GM19372 (cell line): Measurements from ENCODE around the gene PDPK1.
"Not testable (repeated sequence)": the region's sequence is repeated elsewhere in the genome, so short reads cannot be mapped to it uniquely, and the experiment has no call there.

Source experiments
- ATAC-seq: cut with Tn5 transposase; IDR thresholded peaks from one replicate; pipeline ENCODE4 v1.9.1; 2021; ENCODE audit warnings: mild to moderate bottlenecking, low read depth, moderate library complexity; ENCODE audit not compliant: unreplicated experiment

PDPK1 gene

DNA sequence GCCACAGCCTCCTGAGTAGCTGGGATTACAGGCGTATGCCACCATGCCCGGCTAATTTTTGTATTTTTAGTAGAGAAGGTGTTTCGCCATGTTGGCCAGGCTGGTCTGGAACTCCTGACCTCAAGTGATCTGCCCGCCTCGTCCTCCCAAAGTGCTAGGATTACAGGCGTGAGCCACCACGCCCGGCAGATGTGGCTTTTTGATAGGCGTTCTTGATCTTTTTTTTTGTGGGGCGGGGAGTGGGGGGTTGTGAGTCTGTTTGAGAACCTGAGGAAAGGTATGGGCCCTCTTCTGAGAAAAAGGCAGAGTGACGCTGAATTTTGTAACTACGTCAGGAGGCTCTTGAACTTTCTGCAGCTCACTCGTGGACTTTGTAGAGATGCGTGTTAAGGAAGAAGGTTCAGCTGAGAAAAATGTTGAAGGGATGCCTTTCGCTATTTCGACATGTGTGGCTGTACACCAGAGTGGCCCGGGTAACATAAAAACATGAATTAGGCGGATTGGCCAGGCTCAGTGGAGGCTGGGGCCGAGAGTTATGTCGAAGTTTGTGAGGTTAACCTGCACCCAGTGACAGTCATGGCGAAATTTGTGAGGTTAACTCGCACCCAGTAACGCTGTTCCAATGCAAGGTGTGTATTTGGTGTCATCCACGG is 1.5 kb downstream of the PDPK1 start:
- not testable (repeated sequence) for ATAC-seq

DNA sequence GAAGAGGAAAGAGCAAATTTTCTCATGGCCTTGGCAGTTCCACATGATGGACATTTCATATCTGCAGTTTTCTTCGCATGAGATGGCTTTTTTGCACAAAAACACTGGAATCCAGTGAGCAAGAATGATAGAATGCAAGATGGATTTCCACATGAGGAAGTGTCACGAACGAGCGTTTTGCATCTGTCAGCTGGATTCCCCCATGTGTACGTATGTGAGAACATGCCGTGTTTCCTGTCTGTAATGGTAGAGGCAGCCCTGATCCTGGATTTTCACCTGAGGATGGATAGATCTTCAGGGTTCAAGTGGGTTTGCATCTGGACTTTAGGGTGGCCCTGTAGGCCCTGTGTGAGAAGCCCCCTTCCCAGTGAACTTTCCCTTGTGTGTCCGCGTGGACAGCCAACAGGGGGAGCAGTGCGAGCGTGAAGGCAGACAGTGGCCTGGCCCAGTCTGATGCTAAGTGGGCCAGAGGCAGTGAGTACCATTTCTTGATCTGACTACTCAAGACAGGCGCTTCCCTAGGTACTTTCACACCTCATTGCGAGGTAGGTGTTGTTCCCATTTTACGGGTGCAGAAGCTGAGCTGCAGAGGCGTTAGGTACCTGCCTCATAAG is 2.1 kb downstream of the PDPK1 start:
- not testable (repeated sequence) for ATAC-seq

DNA sequence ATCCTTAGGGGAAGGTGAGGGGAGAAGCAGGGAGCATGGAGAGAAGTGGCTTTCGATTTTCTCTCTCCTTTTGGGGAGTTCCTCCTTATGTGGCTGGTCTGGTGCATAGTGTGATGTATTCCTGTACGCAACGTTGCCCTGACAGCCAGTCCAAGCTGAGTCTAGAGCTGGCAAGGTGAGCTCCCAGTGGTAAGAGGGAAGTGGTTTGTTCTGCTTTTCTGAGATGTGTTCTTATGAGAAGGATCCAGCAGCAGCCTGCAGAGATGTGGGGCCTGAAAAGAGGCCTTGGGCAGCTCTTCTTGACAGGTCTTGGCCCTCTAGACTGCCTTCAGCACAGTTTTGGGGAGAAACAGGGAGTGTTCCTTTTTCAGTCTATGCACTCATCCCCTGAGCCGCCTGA is 3.1 kb downstream of the PDPK1 start:
- not testable (repeated sequence) for ATAC-seq

DNA sequence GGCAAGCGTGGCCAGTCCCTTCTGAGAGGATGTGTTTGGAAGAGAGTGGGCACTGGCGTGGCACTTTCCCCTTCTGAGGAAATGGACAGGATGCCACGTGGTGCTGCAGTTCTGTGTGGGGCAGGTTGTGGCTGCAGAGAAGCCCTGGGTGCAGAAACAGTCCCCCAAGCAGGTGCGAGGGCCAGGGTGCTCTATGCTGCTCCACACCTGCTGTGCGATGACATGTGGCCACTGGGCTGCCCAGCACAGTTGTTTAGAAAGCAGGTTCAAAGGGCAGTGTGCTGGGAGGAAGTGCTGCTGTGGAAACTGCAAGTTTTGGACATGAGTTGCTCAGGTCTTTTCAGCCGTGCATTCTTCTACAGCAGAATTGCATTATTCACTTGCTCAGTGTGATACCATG is 3.6 kb downstream of the PDPK1 start:
- ATAC-seq = not testable (repeated sequence)

DNA sequence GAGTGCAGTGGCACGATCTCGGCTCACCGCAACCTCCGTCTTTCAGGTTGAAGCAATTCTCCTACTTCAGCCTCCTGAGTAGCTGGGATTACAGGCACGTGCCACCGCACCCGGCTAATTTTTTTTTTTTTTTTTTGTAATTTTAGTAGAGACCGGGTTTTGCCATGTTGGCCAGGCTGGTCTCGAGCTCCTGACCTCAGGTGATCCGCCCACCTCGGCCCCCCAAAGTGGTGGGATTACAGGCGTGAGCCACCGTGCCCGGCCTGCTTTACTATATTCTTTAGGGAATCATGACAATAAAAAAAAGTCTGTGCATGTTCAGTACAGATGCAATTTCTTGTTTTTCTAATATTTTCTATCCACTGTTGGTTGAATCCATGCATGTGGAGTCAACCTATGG is 6.0 kb downstream of the PDPK1 start:
- not testable (repeated sequence) for ATAC-seq

DNA sequence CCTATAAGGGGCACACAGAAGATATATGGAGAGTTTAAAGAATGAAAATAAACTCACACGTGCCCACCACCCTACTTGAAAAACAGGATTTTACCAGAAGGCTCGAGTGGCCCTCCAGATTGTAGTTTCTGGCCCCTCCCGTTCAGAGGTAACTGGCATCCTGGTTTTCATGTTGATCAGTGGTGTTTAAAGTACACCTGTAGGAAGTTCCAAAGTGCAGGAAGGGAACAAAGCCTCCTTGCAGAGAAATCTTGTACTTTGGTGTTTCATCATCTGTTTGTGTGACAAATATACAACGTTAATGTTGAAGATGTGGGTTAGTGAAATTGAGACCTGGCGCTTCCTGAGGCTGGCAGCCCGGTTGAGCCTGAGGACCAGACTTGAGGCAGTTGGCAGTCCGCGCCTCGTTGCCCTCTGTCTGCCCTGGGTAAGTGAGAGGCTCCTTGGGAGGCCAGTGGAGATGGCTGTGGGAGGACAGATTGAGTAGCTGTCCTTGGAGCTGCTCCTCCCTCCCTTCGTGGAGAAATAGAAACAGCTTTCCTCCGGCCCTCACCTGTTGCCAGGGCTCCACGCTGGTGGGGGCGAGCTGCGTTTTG is 12.6 kb downstream of the PDPK1 start:
- not testable (repeated sequence) for ATAC-seq

DNA sequence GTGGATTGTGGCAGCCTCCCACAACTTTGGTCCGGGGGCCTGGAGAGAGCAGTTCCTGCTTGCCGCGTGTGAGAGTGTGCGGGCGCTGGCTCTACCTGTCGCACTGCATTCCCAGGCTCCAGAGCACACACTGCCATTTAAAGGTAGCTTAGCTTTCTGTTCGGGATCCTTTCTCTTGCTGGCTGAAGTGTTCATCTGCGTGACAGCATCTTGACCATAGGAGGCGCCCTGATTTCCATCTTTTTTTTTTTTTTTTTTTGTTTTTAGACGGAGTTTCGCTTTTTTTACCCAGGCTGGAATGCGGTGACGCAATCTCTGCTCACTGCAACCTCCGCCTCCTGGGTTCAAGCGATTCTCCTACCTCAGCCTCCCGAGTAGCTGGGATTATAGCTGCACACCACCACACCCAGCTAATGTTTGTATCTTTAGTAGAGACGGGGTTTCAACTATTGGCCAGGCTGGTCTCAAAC is 13.6 kb downstream of the PDPK1 start:
- not testable (repeated sequence) for ATAC-seq

DNA sequence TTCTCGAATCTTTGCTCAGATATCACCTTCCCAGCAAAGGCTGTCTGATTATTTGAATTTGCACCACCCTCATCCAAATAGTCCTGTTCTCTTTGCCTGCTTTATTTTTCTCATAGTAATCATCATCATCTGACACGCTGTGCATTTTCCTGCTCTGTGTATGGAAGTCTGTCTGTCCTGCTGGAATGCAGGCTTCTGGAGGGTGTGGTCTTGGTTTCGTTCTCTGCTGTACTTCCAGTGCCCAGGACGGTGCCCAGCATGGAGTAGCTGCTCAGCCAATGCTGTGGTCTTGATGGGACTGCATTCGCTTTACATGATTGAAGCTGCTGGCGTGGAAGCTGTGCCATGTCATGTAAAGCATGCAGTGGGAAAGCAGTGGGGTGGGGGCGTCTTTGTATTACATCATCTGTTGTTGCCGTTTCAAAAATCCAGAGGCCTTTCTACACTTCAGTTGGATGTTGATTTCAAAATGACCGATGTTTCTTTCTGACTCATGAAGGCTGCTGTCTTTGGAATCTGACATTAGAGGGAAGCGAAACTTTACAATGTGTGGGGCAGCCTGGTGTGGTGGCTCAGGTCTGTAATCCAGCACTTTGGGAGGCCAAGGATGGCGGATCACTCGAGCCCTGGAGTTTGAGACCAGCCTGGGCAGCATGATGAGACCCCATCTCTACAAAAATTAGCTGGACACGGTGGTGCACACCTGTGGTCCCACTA is 17.0 kb downstream of the PDPK1 start:
- not testable (repeated sequence) for ATAC-seq

DNA sequence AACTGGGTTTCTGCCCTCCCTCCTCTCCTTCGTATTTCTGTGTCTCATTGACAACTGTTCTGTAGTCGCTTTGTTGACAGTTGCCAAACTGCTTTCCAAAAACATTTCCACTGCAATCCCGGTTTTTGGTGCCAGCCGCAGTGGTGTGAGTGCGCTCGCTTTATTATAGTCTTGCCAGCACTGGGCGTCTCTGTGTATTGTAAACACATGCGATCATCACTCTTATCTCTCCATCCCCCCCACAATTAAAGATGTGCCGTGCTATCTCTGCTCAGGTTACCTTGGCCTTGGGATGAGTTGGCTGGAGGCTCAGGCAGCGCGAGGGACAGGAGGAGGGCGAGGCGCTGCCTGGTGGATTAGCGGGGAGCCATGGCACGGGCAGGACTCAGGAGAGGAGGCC is 19.3 kb downstream of the PDPK1 start:
- not testable (repeated sequence) for ATAC-seq

DNA sequence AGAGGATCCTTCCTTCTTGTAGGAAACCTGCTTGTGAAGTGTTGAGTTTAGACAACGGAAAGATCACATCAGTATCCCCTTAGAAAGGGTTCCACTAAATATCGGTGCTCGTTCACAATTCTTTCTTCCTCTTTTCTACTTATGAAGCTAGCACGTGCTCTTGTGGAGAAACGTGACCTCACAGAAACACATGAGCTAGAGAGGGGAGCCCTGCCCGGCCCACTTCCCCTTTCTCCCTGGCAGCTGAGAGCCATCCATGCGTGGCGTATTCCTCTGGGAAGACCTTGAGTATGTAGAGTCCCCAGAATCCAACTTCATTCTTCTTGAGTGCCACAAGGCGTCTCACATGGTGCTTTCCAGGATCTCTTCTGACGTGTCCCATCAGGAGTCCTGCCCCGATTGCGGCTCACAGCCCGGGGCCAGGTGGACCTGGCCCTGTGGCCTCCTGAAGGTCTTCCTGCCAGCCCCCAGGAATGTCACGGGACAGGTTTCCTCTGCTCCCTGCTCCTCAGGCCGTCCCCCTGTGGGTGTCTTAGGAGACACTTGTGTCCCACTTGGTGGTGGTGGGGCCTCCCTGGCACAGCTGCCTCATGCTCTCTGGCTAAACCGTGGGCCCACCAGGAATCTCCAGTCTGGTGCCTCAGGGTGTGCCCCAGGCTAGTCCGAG is 22.4 kb downstream of the PDPK1 start:
- not testable (repeated sequence) for ATAC-seq

DNA sequence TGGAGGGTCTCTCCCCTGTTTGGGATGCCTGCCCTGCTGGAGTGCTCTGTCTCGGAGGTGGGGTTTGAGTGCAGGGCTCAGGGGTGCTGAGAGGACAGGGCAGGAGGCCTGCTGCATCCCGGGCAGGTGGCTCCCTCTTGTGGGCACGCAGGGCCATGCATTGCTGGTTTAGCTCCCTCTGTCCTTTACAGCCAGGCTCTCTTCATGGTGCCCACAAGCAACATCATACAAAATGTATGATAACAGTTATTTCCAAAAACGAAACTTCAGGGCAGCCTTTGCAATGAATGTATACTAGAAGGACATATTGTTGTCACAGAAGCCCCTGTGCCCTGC is 22.9 kb downstream of the PDPK1 start:
- not testable (repeated sequence) for ATAC-seq

DNA sequence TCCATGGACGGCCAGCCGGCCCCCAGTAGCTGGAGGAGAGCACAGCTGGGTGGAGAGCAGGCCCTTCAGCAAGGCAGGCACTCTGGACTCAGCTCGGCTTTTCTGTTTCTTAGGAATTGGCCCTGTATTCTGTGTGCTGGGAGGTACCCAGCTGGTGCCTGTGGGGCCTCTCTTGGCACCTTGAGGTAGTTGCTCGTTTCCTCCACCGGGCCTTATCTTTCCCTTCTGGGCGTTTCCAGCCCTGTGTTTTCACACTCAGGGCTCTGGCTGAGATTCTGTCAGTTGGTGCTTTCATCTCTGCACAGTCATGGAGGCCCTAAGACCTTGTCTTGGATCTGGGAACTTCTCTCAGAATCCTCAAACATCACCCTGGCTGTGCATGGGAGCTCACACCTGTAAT is 29.7 kb downstream of the PDPK1 start:
- not testable (repeated sequence) for ATAC-seq

DNA sequence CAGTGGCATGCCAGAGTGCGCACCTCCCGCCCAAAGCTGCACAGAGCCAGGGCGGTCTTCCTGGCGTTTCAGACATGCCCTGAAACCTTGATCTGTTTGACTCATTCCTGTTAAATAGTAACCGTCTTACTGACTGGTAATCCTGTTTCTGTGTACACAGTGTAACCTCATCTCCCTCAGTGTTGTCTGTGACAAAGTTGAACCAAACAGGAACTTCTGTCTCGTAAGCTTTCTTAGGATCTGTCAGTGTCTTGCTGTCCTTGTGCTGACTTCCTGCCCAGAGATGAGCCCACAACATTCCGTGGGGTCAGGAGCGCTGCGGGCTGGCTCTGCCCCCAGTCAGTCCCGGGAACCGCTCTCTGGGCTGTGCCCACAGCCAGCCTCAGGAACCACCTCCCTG is 30.8 kb downstream of the PDPK1 start:
- ATAC-seq = not testable (repeated sequence)

DNA sequence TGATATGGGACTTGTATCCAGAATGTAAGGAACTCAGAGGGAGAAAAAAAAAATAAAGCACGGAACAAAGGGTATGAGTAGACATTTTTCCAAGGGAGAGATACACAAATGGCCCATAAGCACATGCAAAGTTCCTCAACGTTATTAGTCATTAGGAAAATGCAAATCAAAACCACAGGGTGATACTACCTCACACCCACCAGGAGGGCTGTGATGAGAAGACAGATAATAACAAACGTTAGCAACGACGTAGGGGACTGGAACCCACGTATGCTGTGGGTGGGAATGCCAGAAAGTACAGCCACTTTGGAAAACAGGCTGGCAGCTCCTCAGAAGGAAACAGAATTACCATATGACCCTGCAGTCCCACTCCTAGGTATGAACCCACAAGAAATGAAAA is 34.9 kb downstream of the PDPK1 start:
- ATAC-seq = not testable (repeated sequence)

DNA sequence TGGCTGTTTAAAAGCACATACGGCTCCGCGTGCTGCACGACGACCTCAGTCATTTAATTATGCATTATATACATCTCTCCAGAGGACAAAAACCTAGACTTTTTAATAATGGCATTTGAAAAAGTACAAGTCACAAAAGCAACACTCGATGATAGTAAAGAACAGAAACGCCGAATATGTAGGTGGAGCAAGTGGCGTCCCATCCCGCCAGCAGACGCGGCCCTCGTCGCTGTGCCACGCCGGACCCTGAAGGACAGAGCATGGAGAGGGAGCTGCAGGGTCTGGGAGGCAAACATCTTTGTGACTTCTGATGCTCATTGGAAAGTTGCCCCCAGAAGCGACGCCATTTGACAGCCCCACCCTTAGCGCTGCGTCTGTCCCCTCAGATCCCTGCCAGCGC is 38.0 kb downstream of the PDPK1 start:
- not testable (repeated sequence) for ATAC-seq

DNA sequence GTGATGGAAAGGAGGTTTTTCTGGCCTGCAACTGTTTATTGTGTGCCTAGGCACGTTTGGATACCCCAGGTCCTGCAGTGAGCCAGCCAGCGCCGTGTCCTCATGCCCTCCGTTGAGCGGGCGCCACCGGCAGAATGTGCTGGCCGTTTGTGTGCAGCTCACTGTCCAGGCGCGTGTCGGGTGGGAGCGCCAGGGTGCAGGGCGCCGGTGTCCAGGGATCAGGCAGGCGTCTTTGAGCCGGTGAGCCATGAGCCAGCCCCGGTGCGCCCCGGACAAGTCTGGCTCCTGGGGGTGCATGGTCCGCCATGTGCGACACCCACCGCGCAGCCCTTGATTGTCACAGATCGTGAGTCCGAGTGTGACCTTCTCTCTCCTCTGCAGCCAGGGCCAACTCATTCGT is 39.2 kb downstream of the PDPK1 start:
- ATAC-seq = not testable (repeated sequence)

DNA sequence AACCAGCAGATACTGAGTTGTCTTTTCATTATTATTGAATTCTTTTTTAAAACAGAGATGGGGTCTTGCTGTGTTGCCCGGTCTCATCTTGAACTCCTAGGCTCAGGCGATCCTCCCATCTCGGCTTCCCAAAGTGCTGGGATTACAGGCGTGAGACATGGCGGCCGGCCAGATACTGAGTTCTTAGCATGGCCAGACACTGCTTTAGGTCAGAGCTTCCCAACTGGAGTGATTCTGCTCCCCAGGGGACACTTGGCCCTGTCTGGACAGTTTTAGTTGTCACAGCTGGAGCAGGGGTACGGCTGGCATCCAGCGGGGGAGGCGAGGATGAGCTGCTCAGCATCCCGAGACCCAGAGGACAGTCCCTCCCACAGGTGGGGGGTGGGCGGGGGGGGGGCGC is 41.1 kb downstream of the PDPK1 start:
- not testable (repeated sequence) for ATAC-seq

DNA sequence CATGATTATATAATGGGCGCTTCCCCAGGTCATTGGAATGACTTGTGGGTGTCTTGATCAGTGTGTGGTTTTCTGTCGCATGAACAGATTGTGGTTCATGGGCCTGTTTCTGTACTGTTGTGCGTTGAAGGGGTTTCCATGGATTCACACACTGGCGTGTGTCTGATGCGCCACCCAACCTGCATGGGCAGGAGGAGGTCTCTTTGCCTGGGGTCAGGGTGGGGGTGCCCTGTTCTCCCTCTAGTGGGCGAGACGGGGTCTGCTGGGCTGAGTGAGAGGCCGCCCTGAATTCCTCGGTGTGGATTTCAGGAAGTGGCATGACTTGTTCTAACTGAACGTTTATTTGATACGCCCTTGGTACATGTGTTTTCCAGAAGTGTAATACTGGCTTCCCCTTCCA is 42.3 kb downstream of the PDPK1 start:
- ATAC-seq = not testable (repeated sequence)

DNA sequence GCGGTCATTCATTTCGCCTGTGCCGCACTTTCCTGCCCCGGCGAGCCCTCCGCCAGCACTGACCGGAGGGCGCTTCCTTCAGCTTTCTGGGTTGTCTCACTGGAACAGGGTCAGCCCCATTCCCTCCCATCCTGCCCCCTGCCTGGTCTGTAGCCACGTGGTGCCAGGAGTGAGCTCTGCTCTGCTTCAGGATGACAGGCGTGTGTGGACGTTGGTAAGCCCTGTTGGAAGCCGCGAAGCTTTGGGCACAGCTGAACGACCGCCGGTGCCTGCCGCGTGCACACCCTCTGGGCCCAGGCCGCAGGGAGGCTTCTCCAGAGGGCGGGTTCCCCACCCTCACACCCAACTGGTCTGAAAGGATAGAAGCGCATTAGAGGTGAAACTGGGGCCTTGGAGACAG is 43.0 kb downstream of the PDPK1 start:
- ATAC-seq = not testable (repeated sequence)

DNA sequence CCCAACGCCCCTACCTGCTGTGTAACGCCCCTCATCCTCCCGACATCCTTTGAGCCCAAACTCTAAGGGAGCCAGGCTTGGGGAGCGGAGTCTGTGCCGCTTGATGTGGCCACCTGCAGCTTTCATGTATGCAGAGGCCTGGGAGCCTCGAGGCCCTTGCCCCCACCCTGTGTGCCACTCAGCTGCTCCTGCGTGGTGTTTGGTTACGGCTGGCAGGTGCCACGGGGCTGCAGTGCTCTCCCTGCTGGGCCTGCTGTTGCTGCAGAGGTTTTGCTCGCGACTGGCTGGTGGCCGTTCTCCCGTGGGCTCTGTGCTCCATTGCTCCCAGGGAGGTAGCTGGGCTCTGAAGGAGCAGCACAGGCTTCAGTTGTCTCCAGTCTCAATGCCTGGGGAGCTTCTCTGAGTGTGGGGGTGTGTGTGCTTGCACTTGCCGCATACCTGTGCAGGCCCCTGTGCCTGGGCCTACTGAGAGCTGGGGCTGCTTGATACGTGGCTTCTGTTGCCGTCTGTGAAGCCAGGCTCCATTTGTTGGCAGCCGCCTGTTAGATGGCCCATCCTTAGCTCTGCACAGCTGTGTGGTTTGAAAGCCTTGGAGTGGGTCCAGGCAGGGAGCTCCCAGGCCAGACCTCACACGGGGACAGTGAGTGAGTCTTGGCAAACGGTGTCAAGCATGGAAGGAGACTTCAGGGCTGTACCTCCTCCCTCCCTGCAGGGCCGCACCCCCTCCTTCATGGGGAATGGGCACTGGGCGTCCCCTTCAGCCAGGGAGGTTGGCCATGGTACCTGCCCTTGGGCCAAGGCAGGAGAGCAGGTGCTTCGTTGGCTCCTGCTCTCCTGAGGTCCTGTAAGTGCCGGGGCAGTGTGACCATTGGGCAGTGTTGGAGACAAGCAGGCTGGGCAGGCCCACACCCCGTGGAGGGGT is 47.2 kb downstream of the PDPK1 start:
- ATAC-seq = no peak
